ENCODE results near the gene CHST12.

DNA sequence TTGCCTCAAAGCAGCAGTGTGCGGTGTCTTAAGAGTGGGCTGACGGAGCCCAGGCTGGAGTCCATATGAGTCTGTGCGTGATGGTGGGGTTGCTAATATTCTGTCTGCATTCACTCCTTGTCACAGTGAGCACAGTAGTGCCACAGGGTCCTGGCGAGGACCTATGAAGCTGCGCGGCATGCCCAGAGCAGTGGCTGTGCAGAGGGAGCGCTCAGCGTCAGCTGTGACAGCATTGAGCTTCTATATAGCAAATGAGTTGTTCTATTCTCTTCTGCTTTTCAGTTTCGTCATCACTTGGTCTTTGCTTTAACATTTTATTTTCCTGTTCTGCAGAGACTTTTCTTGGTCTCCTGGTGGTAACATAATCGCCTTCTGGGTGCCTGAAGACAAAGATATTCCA is 34.3 kb upstream of the CHST12 start:
- TF ChIP-seq RNF2 (IDR thresholded peaks at IDR 0.05; ENCODE audit: borderline replicate concordance, low read depth) (no peak), ZC3H11A (IDR thresholded peaks at IDR 0.05) (no peak), EP300 (IDR thresholded peaks at IDR 0.05) (no peak), ESRRA (IDR thresholded peaks at IDR 0.05; ENCODE audit: borderline replicate concordance, low read length) (no peak)
- TF ChIP-seq, protein P1, sequence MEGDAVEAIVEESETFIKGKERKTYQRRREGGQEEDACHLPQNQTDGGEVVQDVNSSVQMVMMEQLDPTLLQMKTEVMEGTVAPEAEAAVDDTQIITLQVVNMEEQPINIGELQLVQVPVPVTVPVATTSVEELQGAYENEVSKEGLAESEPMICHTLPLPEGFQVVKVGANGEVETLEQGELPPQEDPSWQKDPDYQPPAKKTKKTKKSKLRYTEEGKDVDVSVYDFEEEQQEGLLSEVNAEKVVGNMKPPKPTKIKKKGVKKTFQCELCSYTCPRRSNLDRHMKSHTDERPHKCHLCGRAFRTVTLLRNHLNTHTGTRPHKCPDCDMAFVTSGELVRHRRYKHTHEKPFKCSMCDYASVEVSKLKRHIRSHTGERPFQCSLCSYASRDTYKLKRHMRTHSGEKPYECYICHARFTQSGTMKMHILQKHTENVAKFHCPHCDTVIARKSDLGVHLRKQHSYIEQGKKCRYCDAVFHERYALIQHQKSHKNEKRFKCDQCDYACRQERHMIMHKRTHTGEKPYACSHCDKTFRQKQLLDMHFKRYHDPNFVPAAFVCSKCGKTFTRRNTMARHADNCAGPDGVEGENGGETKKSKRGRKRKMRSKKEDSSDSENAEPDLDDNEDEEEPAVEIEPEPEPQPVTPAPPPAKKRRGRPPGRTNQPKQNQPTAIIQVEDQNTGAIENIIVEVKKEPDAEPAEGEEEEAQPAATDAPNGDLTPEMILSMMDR (IDR thresholded peaks at IDR 0.05): no peak
- TF ChIP-seq, protein P2, sequence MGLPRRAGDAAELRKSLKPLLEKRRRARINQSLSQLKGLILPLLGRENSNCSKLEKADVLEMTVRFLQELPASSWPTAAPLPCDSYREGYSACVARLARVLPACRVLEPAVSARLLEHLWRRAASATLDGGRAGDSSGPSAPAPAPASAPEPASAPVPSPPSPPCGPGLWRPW (IDR thresholded peaks at IDR 0.05): no peak

Measured in A549 (cell line).